ENCODE measurements around the gene OVCH1.
"Not testable (repeated sequence)": the region's sequence is repeated elsewhere in the genome, so short reads cannot be mapped to it uniquely, and the experiment has no call there.

Gene OVCH1

DNA sequence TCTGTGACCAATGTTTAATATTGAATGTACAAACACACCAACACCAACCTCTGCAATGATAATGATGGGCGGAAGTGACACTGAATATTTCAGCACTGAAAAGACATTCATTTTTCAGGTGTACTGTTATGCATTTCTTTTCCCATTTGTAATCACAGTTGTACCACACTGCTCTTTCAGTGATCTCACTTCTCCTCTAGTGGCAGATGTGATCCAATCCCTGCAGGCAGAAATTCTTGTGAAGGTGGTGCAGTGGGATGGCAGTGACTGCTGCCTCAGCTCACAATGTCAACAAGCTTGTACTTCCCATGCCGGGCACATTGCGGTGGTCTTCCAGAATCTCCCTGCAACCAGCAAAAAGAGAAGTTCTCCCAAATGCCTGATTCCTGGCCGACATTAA, 93.5 kb downstream of the OVCH1 start:
- no peak for DNase-seq (ENCODE audit: low read depth in 2 of 2)

DNA sequence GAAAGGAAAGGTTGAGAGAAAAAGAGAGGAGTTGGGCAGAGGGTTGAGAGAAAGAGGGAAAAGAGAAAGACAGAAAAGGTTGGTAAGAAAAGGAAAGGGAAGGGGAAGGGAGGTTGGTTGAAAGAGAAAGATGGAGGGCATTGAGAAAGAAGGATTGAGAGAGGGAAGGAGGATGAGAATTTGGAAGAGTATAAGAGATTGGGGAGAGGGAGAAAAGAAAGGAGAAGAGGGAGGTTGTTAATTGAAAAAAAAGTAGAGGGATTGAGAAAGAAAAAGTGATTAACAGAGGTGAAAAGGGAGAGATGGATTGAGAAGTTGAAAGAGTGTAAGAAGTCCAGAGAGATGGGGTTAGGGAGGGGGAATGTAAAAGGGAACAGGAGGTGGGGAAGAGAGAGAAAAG, 95.0 kb downstream of the OVCH1 start:
- DNase-seq (ENCODE audit: low read depth in 2 of 2) = no peak

DNA sequence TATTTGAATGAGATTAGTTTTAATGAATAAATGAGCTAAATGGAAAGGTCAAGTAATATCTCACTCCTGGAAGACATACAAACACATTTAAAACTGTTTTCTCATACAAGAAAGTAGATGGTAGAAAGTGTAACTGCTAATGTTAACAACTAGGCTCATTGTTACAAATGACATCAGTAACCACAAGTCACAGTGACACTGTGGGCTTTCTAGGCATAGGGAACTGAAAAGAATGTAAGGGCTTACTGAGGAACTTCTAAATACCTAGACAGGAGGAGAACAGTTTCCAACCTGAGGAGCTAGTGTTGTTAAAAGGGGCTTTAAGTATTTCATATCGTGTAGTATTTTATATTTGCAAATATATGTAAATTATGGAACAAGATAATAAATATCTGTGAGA, 99.0 kb downstream of the OVCH1 start:
- DNase-seq (ENCODE audit: low read depth in 2 of 2) = no peak

DNA sequence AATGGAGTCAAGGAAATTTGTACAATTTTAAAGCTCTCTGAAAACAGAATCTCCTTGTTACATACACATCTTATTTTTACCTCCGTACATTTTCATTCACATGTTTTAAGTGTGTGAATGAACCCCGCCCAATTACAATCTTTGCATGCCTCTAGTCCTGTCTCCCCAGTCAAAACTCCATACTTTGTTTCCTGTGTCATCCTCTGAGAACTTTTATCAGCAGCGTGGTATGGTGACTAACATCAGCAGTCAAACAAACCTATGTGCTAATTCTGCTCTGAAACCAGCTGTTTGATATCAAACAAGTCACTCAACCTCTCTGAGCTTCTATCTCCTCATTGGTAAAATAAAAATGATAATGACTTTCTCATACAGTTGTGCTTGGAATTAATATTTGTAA, 100.7 kb downstream of the OVCH1 start:
- no peak for DNase-seq (ENCODE audit: low read depth in 2 of 2)

DNA sequence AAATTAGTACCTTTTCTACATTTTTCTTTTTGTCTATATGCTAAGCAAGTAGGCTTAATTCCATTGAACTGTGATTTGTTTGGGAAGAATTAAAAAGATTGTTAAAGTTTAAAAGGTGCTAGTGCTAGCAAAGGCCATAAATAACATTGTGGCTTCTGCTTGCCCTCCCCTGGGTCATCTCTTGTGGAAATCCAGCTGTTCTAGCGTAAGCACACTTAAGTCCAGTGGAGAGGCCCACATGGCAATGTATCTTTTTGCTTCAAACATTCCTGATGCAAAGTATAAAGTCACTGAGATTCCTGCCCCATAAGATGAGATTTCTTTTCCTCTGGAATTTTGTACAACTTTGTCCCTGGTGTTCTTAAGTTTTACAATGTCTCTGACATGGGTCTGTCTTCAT, 102.1 kb downstream of the OVCH1 start:
- DNase-seq (ENCODE audit: low read depth in 2 of 2) = no peak

DNA sequence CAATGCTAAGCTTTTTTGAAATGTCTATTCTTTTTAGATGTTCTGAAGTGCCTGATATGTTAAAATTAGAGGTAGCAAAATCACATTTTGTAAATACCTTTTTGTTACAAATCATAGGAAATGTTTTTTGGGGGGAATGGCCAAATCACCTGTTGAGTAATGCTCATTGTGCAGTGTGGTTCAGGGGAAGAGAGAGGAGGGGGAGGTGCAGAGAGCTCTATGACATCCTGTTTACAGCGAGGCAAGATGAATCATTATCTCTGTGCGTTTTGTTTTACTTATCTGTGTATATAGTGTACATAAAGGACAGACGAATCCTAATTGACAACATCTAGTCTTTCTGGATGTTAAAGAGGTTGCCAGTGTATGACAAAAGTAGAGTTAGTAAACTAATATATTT, 107.1 kb downstream of the OVCH1 start:
- peak in 1 of 2 donors; percentile 19 for DNase-seq (ENCODE audit: low read depth in 2 of 2)

DNA sequence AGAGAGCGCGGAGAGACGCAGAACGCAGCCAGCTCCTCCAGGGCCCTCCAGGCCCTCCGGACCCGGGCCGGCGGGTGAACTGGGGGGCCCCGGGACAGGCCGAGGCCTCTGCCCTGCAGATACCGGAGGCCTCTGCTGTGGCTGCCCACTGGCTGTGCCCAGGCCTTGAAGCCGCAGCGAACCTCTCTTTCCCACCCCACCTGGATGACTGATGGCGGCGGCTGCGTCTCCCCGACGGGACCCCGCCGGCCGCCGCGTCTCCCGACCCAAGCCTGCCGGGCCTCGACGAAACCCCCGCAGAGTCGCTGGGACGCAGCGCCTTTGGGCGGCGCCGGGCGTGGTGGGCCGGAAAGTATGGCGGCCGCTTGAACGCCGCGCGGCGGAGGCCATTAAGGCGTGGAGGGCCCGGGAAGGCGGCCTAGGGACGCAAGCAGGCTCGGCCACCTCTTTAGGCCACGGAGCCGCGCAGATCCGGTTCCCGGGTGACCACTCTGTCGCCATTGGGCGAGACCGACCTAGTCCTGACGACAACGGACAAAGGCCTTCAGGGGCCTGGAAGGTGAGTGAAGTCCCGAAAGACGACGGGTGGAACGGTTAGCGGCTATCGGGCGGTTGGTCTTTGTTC, 108.1 kb downstream of the OVCH1 start:
- DNase-seq (ENCODE audit: low read depth in 2 of 2) = no peak

DNA sequence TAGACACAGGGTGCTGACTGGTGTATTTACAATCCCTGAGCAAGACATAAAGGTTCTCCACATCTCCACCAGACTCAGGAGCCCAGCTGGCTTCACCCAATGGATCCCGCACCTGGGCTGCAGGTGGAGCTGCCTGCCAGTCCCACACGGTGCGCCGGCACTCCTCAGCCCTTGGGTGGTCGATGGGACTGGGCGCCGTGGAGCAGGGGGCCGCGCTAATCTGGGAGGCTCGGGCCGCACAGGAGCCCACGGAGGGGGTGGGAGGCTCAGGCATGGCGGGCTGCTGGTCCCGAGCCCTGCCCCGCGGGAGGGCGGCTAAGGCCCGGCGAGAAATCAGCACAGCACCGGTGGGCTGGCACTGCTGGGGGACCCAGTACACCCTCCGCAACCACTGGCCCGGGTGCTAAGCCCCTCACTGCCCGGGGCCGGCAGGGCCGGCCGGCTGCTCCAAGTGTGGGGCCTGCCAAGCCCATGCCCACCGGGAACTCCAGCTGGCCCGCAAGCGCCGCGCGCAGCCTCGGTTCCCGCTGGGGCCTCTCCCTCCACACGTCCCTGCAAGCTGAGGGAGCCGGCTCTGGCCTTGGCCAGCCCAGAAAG, 111.3 kb downstream of the OVCH1 start:
- not testable (repeated sequence) for DNase-seq (ENCODE audit: low read depth in 2 of 2)

DNA sequence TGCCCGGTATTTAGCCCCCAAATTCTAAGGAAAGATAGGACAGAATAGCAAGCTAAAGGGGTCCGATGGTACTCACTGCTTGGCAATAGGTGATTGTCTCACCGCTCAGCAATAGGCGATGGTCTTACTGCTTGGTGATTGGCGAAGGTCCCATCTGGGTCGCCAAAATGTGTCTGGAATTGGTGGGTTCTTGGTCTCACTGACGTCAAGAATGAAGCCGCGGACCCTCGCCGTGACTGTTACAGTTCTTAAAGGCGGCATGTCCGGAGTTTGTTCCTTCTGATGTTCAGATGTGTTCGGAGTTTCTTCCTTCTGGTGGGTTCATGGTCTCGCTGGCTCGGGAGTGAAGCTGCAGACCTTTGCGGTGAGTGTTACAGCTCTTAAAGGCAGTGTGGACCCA, 112.3 kb downstream of the OVCH1 start:
- DNase-seq (ENCODE audit: low read depth in 2 of 2) = not testable (repeated sequence)

DNA sequence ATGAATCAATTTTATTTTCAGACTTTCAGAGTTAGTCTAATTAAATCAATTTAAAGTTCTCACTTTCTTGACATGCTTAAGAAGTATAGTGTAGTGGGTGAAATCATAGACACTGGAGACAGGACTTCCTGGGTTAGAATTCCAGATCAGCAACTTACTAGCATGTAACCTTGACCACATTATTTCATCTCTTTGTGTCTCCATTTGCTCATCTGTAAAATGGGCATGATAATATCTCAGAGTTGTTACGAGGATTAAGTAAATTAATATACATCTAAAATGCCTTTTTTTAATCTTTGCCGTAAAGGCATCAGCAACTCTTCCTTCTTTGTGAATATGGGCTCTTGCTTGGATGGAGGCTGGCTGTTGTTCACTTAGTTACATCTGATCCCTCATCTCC, 115.2 kb downstream of the OVCH1 start:
- DNase-seq (ENCODE audit: low read depth in 2 of 2) = no peak

DNA sequence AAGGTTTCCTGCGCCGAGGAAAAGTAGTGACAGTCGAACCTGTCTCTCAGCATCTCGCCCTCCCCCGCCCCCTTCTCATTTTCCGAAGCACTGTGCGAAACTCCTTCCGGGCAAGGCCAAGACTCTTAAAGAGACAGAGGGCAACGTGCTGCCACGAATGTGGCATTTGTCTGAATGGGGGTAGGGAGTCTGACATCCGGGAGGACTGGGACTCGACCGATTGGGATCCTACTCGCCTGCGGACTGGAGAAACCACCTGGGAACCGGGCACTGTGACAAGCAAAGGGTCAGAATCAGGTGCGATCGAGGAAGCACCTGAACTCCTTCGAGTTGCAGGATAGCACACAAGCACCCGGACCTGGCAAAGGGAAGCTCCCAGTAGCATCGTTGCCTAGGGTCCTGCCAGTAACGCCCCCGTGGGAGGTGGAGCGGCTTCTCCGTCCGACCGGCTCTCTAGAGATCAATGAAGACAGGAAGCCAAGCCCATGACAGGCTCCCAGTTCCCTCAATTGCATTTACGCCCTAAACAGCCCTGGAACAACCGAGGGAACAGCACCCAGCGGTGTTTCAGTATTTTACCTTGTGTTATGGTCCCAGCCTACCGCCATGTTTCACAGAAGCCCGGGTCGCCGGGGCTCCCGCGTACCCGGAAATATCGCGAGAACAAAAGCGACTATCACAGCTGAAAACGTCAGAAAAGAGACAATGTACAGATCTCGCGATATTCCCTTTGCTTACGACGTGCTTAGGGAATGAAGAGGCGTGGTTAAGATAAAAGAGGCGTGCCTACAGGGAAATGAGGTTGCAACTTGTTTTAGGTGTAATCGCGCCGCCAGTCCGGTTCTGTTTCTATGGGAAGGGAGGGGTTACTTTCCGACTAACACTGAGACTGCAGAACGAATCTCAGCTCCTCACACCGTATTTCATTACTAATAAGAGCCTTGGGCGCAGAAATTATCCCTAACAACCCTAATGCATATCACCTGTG, 116.7 kb downstream of the OVCH1 start, which contains the start of gene ERGIC2:
Gene ERGIC2 (minus strand): TSS at position 637 of the 988 bp plus-strand sequence. CDS start 9,539 bp downstream, outside the sequence.
- DNase-seq (ENCODE audit: low read depth in 2 of 2) = peak; percentile 74 to 89
